ENCODE results near the gene PSMG1.

- TF ChIP-seq CTCF (IDR thresholded peaks at IDR 0.05) (no peak), POLR2A (IDR thresholded peaks at IDR 0.05) (no peak)
These were observed 45.7 kb downstream of the PSMG1 start for GRCh38 chr21:39137248-39138178.

Data from lower leg skin (tissue), 3 donors.